GM19351 (cell line): Measurements from ENCODE around the gene MANSC4.

ENCODE experiments used
- ATAC-seq: cut with Tn5 transposase; IDR thresholded peaks from one replicate; pipeline ENCODE4 v1.9.1; 2021; ENCODE audit warnings: mild to moderate bottlenecking, moderate library complexity; ENCODE audit not compliant: unreplicated experiment

The MANSC4 gene

DNA sequence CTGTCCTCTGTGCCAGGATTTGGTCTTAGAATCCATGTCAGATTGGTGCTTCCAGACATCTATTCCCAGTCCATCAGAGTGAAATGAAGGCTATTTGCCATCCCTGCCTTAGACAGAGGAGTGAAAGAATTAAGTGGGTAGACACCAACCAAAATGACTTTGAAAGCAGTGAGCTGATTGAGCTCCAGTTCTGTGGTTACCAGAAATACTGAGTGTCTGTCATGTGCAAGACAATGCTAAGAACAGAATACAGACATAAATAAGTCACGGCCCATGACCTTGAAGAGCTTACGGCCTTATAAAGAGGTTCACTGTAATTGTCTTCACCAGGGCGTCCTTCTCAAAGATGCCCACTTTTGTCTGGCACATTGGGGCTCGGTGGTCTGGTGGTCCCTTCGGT is 21.6 kb upstream of the MANSC4 start:
- no peak for ATAC-seq

DNA sequence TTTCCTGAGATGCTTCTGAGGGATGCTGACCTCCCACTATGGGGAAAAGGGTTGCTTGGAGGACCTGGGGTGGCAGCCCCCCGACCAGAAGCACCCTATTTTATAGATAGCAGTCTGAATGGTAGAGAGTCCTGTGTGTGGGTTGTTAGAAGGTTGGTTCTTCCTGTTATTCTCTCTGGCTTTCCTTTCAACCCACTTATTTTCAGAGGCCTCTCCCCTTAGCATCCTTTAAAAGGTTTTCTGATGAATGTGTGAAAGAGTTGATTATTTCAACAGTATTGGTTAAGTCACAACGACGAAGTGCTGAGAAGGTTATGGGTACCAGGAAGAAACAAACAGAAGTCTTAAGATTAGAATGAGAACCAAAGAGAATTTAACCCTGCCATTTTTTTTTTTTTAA is 20.8 kb upstream of the MANSC4 start:
- ATAC-seq: no peak

- ATAC-seq: no peak
These were observed 17.4 kb upstream of the MANSC4 start for GRCh38 chr12:27797301-27798025.

DNA sequence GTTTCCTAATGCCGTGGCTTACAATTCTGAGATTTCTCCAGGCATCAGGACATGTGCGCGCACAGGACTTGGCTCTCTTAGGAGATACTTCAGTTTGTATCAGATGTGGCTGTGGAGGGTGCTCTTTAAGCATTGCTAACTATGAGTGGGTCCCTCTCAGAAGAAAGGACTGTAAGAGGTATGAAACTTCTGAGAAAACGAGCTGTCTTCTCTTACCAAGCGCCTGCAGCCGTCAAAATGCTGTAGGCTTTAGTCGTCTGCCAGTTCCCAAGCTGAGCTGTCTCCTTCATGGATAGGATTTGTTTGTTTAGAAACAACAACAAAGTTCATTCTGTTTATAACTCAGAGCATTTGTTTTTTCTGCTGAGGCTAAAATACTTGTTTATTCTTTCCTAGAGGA is 16.1 kb upstream of the MANSC4 start:
- no peak for ATAC-seq

- ATAC-seq: no peak
These were observed 15.0 kb upstream of the MANSC4 start for GRCh38 chr12:27794818-27795584.

DNA sequence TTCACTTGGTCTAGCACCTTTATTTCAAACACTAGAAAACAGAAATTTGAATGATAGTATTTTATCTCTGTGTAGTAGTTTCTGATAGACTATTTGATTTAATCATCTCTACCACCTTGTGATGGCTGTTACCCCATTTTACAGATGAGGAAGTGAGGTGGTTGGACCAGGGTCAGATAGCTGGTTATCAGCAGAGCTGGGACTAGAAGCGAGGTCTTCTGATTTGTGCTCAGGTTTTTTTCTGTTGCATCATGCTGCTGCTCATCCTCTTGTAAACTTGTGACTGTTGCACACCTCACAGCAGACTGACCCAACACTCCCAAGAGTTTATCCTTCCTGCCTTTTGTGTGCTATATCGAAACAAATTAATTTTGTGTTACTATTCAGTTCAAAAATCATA is 10.1 kb upstream of the MANSC4 start:
- ATAC-seq: no peak

DNA sequence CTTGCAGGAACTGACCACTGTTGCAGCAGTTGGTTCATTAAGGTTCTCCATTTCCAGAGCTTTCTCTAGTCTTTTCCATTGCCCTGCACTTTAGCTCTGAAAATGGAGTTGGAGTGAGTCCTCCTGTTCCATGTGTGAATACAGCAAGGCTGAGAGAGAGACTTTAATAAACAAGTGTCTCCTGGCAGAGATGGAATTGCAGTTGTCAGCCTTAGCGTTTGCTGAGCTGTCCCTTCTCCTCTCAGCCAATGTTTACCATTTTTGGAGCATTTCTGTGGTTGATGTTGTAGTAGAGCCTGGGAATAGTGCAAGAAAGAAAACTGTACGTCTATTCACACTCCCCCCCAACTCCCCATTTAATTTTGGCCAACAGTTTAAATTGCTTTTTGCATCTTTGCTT is 7.5 kb upstream of the MANSC4 start:
- no peak for ATAC-seq

DNA sequence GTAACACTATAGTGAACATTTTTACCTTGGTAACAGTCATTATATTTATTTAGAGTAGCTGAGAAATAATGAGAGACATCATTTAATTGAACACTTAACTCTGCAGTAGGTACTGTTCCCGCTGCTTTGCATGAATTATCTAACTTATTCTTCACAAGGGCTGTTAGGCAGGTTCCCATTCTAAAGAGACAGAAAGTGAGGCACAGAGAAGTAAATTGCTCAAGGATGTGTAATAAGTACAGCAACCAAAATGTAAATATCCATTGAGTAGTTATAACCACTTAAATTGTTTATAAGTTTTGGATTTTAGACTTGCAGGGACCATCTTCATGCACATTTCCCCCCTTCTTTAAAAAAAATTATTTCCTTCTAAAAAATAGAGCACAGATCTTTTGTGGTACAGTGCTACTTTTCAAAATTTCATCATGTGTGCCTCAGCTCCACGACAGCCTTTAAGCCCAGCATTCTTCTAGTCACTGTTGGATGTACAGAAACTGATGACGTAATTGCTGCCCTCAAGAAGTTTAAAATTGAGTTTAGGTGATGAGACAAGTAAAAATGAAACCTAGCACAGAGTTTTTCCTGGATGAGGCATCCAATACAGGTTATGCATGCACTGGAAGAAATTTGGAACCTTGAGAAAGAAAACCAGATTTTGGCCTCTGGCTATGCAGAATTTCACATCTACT is 6.0 kb upstream of the MANSC4 start:
- ATAC-seq: no peak

DNA sequence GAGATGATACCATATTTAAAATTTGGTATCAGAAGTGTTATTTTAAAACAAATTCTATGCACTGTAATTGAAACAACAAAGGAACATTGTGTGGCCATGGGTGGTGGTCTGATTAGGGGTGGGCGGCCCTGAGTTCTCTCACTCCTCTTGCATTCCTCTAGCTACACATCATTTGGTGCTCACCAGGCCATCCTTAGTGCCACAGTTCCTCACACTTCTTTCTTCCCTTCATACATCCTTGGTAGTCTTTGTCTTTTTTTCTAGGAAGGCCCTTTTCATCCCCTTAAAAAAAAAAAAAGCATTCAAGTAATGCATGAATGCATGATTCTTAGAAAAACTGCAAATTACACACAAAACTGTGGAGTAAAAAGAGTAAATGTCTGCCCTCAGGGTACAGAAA is 2.4 kb upstream of the MANSC4 start:
- ATAC-seq: no peak

GRCh38 chr12:27781680-27782079 is 1.6 kb upstream of the MANSC4 start:
- ATAC-seq: no peak

GRCh38 chr12:27780612-27781408 is 774 bp upstream of the MANSC4 start:
- peak; percentile 32 for ATAC-seq

GRCh38 chr12:27779416-27779919 is 568 bp downstream of the MANSC4 start:
- peak; percentile 49 for ATAC-seq

GRCh38 chr12:27778206-27778605 is 1.8 kb downstream of the MANSC4 start:
- ATAC-seq: no peak

DNA sequence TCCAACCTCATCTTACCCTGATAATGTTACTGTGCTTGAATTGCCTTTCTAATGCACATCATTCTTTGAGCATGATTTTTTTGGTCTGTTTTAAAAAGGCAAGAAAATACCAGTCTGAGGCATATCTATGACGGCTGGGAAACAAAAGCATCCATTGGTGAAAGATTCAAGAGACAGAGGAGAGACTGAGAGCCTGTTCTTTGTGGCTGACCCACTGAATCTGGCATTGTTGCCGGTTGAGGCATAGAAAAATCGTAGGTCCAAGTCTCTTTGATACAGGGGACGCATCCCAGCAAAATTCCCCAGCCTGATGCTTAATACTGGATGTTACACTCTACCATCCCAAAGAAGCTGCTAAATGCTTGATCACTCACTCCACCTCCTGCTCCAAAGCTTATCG is 2.9 kb downstream of the MANSC4 start:
- no peak for ATAC-seq

- peak; percentile 31 for ATAC-seq
These were observed 7.5 kb downstream of the MANSC4 start for GRCh38 chr12:27772328-27773049.

DNA sequence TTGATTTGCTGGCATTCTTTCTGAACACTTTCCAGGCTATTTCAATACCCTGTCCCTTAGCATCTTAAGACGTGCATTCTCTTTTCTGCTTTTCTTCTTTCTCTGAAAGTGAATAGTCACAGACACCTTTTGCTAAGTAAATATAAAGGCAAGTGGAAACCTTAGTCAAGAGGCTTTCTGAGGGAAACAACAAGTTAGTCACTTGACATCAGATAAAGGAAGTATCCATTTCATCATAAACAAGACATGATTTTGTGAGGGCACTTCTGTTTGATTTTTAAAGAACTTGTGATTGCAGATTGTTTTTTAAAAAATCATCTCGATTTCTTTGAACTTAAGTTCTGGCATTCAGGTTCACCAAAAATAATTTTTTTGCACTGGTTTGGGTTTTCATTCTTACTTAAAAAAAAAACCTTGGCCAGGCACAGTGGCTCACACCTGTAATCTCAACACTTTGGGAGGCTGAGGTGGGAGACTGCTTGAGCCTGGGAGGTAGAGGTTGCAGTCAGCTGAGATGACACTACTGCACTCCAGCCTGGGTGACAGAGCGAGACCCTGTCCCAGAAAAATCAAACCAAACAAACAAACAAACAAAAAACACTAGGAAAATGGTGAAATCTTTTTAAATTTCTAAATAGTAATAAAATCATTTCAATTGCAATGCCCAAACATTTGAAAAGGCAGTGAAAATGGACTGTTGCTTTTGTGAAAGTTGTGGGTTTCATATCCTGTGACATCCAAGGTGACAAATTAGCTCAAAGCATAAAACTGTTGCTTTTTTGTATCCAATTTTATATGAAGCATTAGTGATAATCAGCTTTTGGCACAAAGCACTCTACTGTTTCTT is 8.3 kb downstream of the MANSC4 start:
- peak; percentile 43 for ATAC-seq

- no peak for ATAC-seq
These were observed 10.8 kb downstream of the MANSC4 start for GRCh38 chr12:27769142-27769673.

DNA sequence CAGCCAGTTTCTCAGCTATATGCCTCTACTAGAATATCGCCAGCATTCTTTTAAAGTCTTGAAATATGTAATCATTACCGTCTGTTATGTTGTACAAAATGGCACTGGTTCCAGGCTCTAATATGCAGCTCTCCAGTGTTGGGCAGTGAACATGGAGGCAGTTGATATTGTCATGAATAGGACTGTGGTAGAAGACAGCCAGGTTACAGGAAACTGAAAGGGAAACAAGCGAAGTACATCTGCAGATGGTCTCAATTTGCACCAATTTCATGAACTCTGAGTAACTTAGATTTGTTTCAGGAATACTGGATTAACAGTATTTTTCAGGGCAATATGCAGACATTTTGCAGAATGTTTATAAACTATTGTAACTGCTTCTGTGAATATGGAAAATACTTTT is 13.4 kb downstream of the MANSC4 start:
- ATAC-seq: no peak

GRCh38 chr12:27762757-27763156 is 17.3 kb downstream of the MANSC4 start:
- peak; percentile 66 for ATAC-seq
